NCI-H524 treated with DMSO at 0.1 percent for 48 hours (cell line): ENCODE measurements around the gene MROH2A.
A peak's percentile ranks its signal among the peaks of the same experiment; 100 is the strongest.

Experiments used
- DNase-seq: peaks from one replicate; lab custom pipeline; 2025; lab: John Stamatoyannopoulos, UW

MROH2A gene

DNA sequence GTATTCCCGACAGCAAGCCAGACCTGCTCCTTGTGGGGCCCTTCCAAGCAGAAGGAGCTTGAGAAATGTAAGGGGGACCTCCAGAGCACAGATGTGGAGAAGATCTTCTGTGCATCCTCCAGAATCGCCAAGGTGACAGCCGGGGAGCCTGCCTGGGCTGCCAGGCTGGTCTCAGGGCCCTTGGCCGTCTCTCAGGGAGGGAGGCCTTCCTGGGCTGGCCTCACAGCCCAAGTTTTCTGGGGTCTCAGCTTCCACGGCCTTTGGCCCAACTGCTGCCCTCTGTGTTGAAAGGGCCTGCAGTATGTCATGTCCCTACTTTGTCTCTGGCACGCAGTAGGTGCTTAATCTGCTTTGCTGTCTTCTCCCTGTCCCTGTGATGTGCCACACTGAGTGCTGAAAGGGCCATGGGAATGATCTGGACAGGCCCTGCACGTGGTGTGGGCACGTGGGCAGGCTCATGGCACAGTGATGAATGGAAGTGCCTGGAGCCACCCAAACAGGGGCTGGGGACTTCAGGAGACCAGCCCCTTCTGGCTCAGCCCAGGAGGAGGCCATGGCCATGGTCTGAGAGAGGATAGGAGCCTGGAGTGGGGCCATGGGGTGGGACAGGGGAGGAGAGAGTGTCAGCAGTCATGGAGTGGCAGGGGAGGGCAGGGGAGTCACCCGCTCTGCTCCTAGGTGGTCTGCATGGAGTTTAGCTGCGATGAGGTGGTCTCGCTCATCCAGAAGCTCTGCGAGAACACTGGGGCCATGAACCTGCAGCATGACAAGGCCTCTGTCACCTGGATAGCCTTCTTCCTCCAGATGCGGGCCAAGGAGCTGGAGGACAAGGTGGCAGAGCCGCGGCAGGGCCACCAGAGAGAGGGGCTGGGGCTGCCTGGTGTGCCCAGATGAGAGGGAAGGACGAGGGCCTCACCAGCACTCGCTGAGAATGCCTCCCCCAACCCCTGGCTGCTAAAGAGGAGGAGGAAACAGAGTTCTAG lies 40.8 kb downstream of the MROH2A start:
- no peak for DNase-seq

DNA sequence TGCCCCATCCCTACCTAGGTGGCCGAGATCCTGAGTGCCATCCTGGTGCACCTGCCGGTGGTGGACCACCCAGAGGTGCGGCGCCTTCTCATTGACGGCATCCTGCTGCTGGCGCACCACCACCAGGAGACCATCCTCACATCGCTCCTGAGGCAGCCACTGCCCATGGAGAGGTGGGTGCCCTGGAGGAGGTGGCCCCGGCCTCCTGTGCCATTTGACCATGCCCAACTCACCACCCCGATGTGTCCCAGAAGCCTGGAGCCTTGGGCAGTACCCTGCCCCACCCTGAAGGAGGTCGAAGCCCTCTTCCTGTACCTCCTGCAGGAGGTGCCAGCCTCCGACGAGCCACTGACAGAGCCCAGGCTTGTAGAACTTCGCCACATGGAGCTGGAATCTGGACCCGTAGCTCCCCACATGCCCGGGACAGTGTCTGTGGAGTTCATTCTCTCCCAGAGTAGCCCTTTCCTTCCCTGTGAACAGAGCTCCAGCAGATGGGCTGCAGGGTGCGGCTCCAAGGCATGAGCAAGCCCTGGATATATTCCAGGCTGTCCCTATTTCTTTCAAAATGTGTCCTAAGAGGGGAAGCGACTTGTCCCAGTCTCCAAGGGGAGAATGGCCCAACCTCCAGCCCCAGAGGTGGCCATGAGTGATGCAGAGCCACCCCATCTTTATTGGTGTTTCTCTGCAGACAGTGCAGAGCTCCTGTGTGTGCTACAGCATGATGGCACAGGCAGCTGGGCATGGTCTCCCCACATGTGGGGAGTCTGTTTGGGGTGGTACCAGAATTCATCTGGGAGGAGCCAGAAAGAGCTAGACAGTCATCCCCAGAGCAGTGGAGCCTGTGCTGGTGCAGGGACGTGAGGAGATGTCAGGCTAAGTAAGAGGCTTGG lies 42.0 kb downstream of the MROH2A start:
- DNase-seq, result no peak

DNA sequence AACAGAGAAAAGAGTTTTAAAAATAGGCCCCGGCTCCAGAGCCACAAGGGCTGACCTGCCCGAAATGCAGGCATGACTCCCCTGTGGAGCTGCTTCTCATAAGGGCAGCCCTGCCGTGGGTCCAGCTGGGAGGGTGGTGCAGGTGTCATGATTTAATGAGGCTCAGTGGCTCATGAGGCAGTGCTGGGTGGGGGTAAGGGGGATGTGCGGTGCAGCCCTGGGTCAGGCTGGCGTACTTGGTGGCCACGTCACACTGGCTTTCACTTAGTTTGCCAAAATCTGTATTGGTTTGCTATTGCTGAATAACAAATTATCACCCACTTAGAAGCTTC lies 42.6 kb downstream of the MROH2A start:
- no peak for DNase-seq

DNA sequence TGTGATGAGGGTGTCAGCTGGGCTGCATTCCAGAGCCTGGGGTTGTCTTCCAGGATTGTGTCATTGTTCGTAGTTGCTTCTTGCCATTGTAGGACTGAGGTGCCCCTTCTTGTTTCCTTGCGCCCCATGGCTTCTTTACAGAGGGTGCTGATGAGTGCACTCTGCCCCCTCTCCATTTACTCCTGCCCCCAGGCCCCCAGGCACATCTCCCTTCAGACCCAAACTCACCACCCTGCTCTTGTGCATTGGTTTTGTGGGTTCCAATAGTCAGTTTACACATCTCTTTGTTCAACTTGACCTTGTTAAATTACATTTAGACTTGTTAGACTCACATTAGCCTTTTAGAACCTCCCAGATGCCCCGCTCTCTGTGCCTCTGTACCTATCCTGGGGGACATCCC lies 43.1 kb downstream of the MROH2A start:
- DNase-seq, result no peak

DNA sequence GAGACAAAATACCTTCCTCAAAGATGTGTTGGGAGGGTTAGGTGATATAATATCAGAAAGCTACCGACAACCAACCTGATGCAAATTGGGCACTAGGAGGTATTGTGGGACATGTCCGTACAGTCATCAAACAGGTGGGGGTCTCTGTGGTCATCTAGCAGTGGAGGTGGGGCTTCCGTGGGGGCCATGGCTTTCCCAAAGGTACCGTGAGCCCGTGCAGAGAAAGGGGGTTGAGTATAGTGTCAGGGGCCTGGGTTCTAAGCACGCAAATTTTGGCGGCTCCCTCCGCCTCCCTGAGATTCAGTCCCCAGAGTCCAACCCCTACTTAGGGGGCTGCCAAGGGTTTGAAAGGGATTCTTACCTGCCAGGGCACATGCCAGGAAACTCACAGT lies 43.6 kb downstream of the MROH2A start:
- DNase-seq, result no peak

DNA sequence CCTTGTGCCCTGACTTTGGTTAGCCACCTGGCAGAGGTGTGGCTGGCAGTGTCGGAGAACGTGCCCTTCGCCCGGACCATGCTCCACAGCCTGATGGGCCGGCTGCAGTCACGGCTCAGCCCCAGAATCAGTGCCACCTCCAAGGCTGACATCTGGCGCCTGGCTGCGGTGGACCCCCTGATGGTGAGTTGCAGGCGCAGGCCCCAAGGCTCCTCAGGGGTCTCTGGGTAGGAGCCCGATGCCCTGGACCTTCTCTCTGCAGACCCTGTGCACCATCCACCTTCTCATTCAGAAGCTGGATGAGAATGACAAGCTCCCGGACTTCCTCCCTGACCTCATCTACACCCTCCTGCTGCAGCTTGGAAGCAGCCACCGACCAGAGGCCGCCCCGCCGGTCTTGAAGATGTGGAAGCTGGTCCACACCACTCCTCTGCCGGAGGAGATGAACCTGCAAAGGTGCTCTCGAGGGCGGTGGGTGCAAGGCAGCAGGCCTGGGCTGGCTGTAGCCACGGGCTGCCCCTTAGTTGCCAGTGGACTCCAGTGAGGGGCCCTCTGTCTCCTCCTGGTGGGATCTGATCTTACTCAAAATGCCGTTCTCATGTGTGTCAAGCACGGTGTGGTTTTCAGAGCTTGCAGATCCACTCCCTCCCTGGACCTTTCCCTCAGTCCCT lies 44.1 kb downstream of the MROH2A start:
- no peak for DNase-seq

DNA sequence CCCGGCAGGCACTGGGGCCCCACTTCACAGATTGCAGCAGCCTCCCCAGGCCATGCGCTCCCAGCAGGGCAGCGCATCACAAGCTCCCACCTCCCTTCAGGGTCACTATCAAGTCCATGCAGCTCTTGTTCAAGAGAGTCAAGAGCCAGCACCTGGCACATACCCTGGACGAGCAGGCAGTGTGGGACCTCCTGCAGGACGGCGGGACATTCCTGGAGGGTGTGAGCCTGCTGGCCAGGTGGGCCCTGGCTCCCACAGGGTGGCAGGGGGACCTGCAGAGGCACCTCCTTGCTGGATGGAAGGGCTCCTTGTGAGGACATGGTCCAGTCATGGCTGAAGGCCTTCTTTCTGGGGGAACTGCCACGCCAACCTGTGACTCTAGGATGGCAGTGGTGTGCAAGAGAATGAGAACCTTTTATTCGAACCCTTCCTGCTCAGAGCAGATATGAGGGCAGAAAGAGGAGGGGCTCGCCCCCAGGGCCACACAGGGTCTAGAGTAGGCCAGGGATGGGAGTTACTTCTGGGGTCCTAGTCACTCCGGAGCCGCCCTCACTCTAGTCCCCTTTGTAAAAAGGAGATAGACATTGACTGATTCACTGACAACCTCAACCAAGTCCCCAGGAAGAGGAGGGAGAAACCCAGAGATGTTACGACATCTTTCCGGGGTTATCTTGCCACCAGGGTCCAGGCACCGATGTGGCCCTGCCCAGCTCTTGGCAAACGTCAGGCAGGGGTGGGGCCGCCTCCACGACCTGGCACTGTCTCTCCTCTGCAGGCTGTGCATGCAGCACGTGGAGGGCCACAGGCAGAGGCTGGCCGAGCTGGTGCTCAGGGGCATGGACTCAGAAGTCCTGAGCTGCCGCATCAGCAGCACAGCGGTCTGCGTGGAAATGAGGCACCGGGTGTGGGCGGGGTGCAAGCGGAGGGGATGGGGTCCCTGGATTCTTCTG lies 44.9 kb downstream of the MROH2A start:
- DNase-seq, result no peak

DNA sequence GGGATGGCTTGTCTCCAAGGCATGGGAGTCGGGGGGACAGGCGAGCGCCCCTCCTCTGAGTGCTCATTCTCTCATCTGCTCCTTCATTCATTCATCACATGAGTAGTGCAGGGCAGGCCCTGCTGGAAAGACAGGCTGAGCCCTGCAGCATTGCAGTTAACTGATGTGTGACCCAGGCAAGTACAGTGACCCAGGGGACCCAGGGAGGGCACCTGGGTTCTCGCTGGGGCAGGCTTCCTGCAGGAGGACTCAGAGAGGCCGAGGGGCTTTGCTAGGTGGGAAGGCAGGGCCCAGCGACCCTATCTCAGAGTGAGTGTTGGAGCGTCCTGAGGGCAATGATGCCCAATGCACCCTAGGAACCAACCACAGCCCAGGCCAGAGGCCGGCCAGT lies 45.6 kb downstream of the MROH2A start:
- no peak for DNase-seq

DNA sequence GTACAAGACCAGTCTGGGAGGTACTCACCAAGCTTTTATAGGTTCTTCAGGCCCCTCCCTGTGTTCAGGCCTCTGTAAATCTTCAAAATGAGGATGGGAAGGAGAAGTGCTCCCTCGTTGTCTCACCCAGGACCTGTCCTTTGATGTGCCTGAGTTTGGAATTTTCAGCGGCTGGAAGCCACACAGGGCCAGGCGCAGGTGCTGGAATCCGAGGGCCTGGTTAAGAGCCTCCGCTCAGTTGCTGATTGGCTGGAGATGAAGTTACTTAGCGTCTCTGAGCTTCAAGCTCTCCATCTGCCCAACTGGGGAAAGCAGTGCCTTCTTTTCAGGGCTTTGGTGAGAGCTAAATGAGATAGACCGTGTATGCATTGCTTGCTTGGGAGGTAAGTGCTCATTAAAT lies 46.2 kb downstream of the MROH2A start:
- no peak for DNase-seq

DNA sequence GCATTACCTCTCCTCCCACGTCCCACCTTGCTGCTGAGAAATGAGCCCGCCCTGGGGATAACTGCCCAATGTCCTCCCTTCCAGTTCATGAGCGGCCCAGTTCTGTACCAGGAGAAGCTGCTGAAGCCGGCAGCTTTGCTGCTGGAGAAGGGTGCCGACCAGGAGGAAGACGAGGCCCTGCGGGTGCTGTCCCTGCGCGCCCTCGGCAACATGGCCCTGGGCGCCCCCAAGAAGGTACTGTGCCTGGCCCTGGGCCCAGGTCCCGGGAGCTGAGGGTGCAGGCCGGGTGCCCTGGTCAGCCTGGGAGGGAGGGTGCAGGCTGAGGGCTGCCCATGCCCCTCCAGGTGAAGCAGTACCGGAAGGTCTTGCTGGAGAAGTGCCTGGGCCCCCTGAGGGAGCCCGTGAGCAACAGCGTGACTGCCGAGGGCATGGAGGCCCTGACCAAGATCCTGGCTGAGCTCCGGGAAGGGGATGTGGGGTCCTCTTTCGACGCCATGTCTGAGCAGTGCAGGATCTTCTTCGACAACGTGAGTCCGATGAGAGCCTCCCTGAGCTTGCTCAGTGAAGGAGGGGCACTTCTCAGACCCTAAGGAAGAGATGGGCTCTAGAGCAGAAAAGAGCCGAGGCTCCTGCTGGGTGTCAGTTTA lies 50.5 kb downstream of the MROH2A start:
- DNase-seq, result no peak

DNA sequence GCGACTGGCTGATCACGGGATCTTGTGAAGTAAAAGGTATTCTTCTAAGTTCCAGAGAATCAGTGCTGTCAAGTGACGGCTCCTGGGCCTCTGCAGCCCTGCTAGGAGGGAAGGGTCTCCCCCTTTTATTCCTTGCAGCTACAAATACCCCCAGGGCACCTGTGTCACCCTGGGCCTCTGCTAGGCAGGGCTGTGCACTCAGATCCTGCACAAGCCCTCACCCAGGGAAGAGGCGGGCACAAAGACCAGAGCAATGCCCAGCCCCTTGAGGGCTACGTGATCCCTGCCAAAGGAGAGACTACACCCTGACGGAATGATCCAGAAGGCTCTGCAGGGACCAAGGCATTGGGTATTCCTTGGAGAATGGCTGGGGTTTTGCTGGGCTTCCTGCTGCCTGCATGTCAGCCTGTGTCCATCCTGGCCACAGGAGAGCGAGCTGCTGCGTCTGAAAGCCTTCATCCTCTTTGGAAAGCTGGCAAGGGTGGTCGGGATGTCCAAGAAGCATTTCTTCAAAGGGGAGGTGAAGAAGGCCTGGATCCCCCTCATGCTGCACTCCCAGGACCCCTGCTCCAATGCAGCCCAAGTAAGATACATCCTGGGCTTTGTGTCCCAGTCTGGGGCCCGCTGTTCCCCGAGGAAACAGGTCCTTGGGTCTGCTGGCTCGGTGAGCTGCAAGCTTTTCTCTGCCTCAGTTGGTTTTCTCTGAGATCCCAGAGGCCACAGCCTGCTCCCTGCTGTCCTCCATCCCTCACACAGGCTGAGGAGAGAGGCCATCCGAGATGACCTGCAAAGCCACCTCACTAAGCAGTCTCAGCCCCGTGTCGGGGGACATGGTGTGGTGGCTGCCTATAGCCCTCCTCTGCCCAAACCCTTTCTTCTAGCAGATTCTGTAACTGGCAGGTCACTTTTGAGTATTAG lies 51.3 kb downstream of the MROH2A start:
- DNase-seq, result no peak

DNA sequence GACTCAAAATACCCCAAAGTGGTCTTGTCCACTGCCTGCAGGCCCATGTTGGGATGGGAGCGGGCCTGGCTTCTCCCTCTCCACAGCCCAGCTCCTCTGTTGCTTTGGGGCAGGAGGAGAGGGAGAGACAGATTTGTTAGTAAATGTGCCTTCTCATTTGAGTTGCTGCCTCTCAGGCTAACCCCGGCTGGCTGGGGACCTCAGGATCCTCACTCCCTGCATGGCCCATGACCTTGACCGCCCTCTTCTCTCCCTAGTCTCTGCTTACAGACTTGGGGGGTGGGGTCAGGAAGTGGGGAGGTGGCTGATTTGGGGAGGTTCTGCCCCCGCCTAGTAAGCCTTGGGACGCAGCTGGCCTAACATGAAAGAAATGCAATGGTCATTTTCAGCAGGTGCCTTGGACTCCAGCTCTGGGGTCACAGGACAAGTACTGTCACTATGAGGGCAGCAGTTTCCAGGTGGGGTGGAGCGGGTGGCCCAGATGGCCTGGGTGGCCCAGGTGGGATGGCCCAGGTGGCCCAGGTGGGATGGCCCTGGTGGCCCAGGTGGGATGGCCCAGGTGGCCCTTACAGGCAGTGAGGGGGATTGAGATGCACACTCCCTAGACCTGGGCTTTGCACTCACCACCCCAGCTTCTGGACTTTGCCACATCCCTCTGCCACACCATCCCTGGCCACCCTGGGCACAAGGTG lies 52.1 kb downstream of the MROH2A start:
- DNase-seq, result no peak

DNA sequence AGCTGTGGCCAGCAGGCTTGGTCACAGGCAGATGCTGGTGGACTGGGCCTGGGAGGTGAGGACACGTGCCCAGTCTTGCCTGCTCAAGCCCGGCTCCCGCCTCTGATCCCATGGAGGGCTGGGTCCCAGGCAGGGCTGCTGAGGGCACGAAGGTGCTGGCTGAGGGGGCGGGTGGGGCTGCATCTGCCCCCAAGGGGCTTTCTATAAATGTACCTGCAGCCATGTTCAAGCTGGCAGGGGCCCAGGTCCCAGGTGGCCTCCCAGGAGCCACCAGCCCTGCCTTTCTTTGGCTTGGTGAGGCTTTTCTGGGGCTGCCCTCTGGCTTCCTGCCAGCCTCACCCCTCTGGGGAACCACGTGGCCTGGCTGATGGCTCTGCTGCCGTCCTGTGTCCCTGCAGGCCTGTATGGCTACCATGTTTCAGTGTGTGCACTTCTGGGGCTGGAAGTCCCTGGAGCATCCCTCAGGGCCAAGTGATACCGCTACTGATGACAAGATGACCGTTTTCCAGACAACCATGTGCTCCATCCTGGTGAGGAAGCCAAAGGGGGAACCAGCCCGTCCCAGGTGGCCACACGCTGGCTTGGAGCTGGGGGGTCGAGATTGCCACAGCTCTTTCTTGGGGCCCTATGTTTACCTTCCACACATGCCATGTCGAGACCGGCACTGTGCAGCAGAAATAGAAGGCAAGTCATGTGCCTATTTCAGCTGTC lies 53.0 kb downstream of the MROH2A start:
- no peak for DNase-seq

DNA sequence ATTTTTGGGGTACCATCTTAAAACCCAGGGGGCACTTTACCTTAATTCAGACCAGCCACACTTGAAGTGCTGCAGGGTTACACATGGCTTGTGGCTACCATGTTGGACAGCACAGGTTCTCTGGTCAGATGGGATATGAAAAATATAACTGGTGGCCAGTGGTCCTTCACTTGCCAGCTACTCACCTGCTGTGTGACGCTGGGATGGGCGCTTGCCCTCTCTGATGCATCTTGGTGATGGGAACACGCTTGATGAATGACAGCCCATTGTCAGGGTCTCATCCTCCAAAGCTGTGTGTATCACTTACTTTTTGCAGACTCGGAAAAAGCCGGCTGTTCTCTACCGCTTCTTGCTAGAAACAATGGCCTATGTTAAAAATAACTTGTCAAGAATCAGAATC lies 53.7 kb downstream of the MROH2A start:
- DNase-seq, result no peak

DNA sequence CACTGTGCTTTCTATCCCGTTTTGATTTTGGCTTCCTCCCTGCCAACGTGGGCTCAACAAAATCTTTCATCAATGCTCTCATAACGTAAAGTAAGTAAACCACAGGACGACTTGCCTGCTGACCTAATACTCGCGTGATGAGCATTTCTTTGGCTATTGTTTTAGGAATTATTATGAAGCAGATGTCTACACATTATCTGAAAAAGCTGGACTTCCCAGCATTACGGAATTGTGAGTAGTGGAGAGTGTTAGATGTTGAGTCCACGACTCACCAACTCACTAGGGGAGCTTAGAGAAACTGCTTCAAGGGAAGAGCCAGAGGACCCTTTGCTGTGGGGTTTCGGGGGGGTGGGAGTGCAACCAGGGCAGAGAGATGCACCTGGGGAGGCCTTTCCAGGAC lies 54.3 kb downstream of the MROH2A start:
- no peak for DNase-seq

DNA sequence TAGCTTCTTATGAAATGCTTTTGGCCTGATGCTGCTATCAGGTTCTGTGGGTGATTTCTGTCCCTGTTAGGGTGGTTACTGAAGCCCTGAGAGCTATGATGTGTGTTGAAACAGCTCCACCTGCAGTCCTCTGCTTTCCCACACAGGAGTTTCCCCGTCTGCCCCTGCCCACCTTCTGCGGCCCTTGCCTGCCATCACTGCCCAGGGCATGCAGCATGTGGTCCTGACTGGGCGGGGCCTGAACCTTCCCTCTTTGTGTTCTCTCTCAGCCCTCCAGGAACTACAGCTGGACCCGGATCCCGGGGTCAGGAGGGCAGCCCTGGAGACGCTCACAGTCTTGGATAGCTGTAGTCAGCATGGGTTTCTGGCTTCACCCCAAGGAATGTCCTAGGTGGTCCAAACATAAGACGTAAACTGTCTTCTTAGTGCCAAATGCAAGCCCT lies 54.8 kb downstream of the MROH2A start:
- peak; percentile 15 for DNase-seq

DNA sequence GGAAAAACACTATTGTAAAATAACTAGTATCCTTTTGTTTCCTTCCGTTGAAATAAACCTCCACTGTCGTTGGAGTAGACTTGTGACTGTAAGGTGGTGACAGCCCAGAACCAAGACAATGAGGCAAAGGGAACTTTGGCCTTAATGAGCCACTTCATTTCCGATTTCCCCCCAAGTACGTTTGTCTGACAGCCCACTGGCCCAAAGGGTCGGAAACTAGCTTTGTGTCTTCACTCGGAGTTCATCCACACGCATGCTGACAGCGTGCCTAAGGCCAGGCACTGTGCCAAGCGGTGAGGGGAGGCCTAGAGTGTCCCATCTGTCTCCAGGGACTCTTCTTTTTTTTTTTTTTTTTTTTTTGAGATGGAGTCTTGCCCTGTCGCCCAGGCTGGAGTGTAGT lies 55.2 kb downstream of the MROH2A start:
- no peak for DNase-seq
